Glutamatergic neuron (in vitro differentiated cells): ENCODE results near the gene MTFR1L. TPM values are rescaled to one million over a fixed set of nuclear protein-coding genes. Genes with fewer than 3 reads are reported as not detected.
A peak's percentile ranks its signal among the peaks of the same experiment; 100 is the strongest.

Experiments
- DNase-seq: peaks from one replicate; pipeline ENCODE4 v3.0.0; 2022
- H3K27ac Mint-ChIP-seq: one replicate; pipeline ENCODE4 v1.8.0; 2020; ENCODE audit warnings: mild to moderate bottlenecking, mixed read lengths, inconsistent platforms; ENCODE audit not compliant: unreplicated experiment
- H3K27me3 Mint-ChIP-seq: one replicate; pipeline ENCODE4 v1.8.0; 2020; ENCODE audit warnings: mild to moderate bottlenecking, moderate library complexity, mixed read lengths, inconsistent platforms; ENCODE audit not compliant: unreplicated experiment
- H3K36me3 Mint-ChIP-seq: one replicate; pipeline ENCODE4 v1.8.0; 2020; ENCODE audit warnings: mild to moderate bottlenecking, mixed read lengths, inconsistent platforms; ENCODE audit not compliant: unreplicated experiment
- H3K4me1 Mint-ChIP-seq: one replicate; pipeline ENCODE4 v1.8.0; 2020; ENCODE audit warnings: mild to moderate bottlenecking, low read depth, mixed read lengths, inconsistent platforms; ENCODE audit not compliant: unreplicated experiment
- H3K4me3 Mint-ChIP-seq: one replicate; pipeline ENCODE4 v1.8.0; 2020; ENCODE audit warnings: mild to moderate bottlenecking, mixed read lengths, inconsistent platforms; ENCODE audit not compliant: unreplicated experiment
- H3K9me3 Mint-ChIP-seq: one replicate; pipeline ENCODE4 v1.8.0; 2020; ENCODE audit warnings: mild to moderate bottlenecking, moderate library complexity, mixed read lengths, inconsistent platforms; ENCODE audit not compliant: unreplicated experiment
- total RNA-seq: library from RNA; stranded (reverse); fragmentation: NEBNext Ultra II Directional; extraction: Animal tissue kit (Norgen Biotek cat#: 25700); gene quantifications from one replicate; pipeline ENCODE4 v1.2.1, GENCODE V29; 2021; ENCODE audit not compliant: unreplicated experiment
- TF ChIP-seq, protein P1 (sequence below): fragments of 200-600 bp; sonication (generic); IDR thresholded peaks from one replicate; pipeline ENCODE4 v1.5.0; 2021; ENCODE audit not compliant: partially characterized antibody, unreplicated experiment

MTFR1L gene
- total RNA-seq, 1 donor from 2014 or later: 70.4 TPM

DNA sequence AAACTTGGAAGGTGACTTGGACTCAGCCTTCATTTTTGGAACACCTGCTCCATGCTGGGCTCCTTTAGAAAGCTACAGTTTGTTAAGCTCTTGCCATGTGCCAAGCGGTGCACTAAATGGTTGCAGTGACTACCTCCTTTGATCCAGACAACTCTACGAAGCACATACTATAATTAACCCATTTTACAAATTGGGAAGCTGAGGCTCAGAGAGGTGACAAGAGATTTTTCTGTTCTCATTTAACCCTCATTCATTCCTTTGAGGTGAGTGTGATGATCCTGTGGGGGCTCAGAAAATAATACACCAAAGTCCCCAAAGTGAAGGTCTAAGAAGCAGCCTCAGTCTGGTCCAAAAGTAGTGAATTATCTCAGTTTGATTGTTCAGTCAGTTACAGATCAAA is 57.4 kb downstream of the MTFR1L start:
- TF ChIP-seq, protein P1, sequence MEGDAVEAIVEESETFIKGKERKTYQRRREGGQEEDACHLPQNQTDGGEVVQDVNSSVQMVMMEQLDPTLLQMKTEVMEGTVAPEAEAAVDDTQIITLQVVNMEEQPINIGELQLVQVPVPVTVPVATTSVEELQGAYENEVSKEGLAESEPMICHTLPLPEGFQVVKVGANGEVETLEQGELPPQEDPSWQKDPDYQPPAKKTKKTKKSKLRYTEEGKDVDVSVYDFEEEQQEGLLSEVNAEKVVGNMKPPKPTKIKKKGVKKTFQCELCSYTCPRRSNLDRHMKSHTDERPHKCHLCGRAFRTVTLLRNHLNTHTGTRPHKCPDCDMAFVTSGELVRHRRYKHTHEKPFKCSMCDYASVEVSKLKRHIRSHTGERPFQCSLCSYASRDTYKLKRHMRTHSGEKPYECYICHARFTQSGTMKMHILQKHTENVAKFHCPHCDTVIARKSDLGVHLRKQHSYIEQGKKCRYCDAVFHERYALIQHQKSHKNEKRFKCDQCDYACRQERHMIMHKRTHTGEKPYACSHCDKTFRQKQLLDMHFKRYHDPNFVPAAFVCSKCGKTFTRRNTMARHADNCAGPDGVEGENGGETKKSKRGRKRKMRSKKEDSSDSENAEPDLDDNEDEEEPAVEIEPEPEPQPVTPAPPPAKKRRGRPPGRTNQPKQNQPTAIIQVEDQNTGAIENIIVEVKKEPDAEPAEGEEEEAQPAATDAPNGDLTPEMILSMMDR: no peak
- Mint-ChIP-seq H3K36me3 (peaks cover 5% of the 10 kb centered on the region), H3K27ac (no peak overlapping the region), H3K4me3 (no peak overlapping the region), H3K4me1 (no peaks in the 10 kb centered on the region), H3K27me3 (peaks cover 4% of the 10 kb centered on the region), H3K9me3 (peaks cover 6% of the 10 kb centered on the region)
- DNase-seq: no peak

DNA sequence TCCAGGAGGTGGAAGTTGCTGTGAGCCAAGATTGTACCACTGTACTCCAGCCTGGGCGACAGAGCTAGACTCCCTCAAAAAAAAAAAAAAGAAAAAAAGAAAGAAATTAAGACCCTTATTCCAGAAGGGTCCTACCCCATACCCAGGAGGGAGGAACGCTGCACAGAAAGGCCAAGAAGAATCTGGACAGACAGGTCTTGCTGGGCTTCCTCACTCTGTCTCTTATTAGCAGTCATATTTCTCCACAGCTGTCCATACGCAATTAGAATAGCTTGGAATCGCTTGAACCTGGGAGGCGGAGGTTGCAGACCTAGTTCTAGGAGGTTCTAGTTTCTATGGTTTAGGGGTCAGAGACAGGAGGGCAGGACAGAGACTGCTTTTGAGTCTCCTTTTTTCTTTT is 58.9 kb downstream of the MTFR1L start:
- H3K36me3 Mint-ChIP-seq: peaks cover 5% of the 10 kb centered on the region
- DNase-seq: no peak
- peaks cover 4% of the 10 kb centered on the region for H3K27me3 Mint-ChIP-seq
- TF ChIP-seq, protein P1: no peak
- no peak overlapping the region for H3K27ac Mint-ChIP-seq
- no peak overlapping the region for H3K4me3 Mint-ChIP-seq
- no peaks in the 10 kb centered on the region for H3K4me1 Mint-ChIP-seq
- peaks cover 6% of the 10 kb centered on the region for H3K9me3 Mint-ChIP-seq

DNA sequence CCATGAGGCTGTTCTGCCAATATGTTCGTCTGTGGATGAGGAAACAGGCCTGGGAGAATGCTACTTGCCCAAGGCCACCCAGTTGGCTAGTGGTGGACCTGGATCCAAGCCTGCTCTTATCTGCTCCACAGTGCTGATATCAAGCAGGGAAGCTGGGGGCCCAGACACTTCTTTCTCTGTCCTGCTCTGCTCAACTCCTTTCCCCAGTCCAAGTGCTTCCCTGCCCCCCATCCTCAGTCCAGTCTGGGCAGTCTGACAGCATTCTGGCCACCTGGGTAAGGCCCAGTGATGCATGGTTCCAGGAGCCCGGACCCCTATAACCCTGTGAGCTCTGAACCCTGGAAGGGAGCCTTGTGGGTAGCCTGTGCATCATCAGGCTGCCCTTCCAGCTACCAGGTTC is 59.9 kb downstream of the MTFR1L start:
- Mint-ChIP-seq H3K36me3 (peaks cover 5% of the 10 kb centered on the region), H3K9me3 (peaks cover 6% of the 10 kb centered on the region), H3K27ac (no peak overlapping the region), H3K27me3 (peaks cover 4% of the 10 kb centered on the region), H3K4me3 (no peak overlapping the region), H3K4me1 (no peaks in the 10 kb centered on the region)
- DNase-seq: no peak
- TF ChIP-seq, protein P1: no peak

DNA sequence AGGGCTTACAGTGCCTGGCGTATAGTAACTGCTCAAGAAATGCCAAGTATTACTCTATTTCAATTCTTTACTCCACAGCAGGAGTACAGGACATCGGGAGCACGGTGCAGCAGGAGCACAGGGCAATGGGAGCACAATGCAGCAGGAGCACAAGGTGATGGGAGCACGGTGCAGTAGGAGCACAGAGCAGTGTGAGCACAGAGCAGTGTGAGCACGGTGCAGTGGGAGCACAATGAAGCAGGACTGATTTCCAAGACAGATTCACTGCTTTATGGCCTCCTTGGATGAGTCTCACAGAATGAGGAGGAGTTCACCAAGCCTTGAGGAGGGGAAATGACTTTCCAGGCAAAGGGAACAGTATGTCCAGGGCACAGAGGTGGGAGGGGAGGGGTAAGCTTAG is 60.8 kb downstream of the MTFR1L start:
- peaks cover 6% of the 10 kb centered on the region for H3K9me3 Mint-ChIP-seq
- no peak for DNase-seq

DNA sequence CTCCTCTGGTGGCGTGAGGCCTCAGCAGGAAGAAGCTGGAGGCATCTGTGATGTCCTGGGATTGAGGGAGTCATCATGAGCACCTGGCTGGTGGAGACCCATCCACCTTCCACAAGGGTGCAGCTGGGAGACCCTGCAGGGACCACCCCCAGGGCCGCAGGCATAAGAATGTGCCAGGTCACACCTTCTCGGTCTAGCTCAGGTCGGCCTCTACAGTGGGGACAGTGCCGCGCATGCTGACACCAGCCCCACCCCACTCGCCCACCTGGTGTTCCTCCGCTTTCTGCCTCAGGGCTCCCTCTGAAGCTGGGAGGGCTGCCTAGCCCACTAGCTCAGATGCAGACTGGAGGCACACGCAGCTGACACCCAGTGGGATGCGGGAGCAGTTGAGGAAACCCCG is 61.5 kb downstream of the MTFR1L start:
- H3K36me3 Mint-ChIP-seq: peaks cover 5% of the 10 kb centered on the region
- no peak overlapping the region for H3K27ac Mint-ChIP-seq
- peaks cover 7% of the 10 kb centered on the region for H3K27me3 Mint-ChIP-seq
- DNase-seq: no peak
- no peaks in the 10 kb centered on the region for H3K4me1 Mint-ChIP-seq
- H3K4me3 Mint-ChIP-seq: no peak overlapping the region
- TF ChIP-seq, protein P1: no peak
- H3K9me3 Mint-ChIP-seq: peaks cover 6% of the 10 kb centered on the region

More for the DNA sequence above, 60.8 kb downstream of the MTFR1L start:
- Mint-ChIP-seq H3K27ac (no peak overlapping the region), H3K36me3 (peaks cover 5% of the 10 kb centered on the region), H3K4me1 (no peaks in the 10 kb centered on the region), H3K27me3 (peaks cover 5% of the 10 kb centered on the region), H3K4me3 (peak overlapping the region; percentile 6)
- TF ChIP-seq, protein P1: no peak

Other genes starting within 250 kb of the MTFR1L start
- 5.4 TPM for gene MAN1C1, start 203.2 kb upstream of the MTFR1L start, total RNA-seq
- gene SELENON, start 19.8 kb upstream of the MTFR1L start, total RNA-seq: 79.8 TPM
- gene AUNIP, start 39.5 kb downstream of the MTFR1L start, total RNA-seq: 1.3 TPM
- gene PAQR7, start 55.8 kb downstream of the MTFR1L start, total RNA-seq: 6.4 TPM
- 2,298 TPM for gene STMN1, start 86.5 kb downstream of the MTFR1L start, total RNA-seq
- 6.3 TPM for gene PAFAH2, start 178.1 kb downstream of the MTFR1L start, total RNA-seq
- 2.6 TPM for gene EXTL1, start 201.8 kb downstream of the MTFR1L start, total RNA-seq
- gene SLC30A2, start 226.2 kb downstream of the MTFR1L start, total RNA-seq: not detected
- gene TRIM63, start 247.7 kb downstream of the MTFR1L start, total RNA-seq: not detected